GM12801 (cell line): ENCODE data around the gene GOLGA6L10.

Source experiments
- TF ChIP-seq, protein P1 (sequence below): IDR thresholded peaks from one replicate; pipeline ENCODE4 v1.5.1; 2011; ENCODE audit warnings: control low read depth; ENCODE audit not compliant: insufficient read length; ENCODE audit errors: extremely low read depth

The GOLGA6L10 gene

DNA sequence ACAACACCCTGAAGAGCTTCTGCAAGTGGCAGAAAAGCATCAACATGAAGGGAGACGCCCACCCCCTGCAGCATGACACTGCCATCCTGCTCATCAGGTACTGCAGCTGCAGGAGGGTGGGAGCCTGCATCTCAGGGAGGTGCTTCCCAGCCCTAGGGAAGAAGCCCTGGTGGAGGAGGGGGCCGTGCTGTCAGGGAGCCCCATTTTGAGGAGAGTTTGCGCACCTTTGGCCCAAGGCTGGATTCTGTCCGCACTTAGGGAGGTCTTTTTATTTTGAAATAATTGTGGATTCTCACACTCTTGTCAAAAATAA, 44.5 kb downstream of the GOLGA6L10 start:
- TF ChIP-seq, protein P1, sequence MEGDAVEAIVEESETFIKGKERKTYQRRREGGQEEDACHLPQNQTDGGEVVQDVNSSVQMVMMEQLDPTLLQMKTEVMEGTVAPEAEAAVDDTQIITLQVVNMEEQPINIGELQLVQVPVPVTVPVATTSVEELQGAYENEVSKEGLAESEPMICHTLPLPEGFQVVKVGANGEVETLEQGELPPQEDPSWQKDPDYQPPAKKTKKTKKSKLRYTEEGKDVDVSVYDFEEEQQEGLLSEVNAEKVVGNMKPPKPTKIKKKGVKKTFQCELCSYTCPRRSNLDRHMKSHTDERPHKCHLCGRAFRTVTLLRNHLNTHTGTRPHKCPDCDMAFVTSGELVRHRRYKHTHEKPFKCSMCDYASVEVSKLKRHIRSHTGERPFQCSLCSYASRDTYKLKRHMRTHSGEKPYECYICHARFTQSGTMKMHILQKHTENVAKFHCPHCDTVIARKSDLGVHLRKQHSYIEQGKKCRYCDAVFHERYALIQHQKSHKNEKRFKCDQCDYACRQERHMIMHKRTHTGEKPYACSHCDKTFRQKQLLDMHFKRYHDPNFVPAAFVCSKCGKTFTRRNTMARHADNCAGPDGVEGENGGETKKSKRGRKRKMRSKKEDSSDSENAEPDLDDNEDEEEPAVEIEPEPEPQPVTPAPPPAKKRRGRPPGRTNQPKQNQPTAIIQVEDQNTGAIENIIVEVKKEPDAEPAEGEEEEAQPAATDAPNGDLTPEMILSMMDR: no peak

DNA sequence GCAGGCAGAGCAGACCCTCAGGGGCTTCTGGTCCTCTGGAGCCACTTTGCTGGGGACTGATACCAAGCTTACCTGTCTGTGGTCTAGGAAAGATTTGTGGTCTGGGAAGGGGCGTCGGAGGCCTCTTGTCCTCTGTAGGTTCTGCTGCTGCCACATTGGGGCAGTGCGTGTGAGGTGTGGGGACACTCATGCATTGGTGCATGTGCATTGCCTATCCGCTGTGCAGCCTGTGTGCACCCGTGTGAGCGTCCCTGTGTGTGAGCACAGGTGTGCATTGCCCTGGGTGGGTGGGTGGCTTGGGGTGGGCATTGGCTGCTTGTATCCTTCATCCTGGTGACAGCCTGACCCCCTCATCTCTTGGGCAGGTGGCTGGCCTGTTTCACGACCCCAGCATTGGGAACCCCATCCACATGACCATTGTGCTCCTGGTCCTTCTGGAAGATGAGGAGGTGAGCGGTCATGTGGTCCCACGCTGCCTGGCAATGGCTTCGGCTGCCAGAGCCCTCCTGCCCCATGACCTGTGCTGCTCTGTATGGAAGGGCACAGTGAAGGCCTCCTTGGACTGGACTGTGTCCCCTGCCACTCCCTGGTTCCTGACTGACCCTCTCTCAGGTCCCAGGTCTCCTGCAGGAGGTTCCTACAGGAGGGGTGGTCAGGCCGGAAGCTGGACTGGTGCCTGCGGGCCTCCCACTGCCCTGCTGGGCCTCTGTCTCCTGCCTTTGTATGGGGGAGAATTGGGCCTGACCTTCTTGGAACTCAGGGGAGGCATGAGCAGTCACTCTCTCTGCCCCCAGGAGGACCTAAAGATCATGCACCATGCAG, 45.1 kb downstream of the GOLGA6L10 start:
- TF ChIP-seq, protein P1: no peak

DNA sequence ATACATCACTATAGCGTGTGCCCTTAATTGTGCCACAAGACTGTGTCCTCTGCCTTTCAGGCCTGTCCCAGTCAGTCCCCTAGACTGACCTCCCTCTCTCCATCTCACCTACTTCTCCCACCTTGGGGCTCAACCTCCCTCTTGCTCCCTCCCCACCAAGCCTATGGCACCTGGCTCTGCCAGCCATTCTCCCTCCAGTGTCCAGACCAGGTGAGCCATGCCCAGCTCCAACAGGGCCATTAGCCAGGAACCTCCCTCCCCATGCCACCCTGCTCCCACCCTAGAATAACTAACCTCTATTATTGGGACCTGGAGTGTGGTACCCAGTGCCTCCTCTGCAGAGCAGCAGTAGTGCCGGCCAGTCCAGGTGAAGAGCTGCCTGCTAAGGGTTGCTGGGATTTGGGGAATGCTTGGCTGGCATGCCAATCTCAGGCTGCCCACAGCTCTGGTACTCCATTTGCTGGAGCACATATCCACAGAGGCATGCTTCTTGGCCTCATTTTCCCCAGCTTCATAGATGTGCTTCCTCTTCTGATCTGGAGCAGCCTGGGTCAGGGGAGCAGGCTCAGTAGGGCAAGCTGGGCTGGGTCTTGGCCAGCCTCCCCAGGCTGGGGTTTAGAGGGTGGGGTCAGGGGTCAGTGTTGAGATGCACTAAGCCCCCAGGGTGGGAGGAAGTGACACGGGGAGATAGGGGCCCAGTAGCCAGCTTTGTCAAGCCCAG, 47.8 kb downstream of the GOLGA6L10 start:
- TF ChIP-seq, protein P1: no peak

DNA sequence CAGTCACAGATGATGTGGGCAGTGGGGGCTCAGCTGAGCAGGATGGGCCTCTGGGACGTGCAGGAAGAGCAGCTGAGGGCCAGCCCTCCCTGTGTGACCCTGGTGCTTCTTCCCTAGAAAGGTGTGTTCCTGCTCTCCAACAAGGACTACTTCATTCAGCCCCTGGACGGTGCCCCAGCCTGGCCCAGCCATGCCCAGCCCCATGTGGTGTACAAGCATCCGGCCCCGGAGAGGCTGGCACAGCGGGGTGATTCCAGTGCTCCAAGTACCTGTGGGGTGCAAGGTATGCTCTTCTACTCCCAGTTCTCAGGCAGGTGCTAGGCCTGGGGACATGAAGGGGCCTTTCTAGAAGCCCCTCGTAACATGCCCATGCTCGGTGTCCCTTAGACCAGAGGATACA, 48.4 kb downstream of the GOLGA6L10 start:
- TF ChIP-seq, protein P1: no peak

DNA sequence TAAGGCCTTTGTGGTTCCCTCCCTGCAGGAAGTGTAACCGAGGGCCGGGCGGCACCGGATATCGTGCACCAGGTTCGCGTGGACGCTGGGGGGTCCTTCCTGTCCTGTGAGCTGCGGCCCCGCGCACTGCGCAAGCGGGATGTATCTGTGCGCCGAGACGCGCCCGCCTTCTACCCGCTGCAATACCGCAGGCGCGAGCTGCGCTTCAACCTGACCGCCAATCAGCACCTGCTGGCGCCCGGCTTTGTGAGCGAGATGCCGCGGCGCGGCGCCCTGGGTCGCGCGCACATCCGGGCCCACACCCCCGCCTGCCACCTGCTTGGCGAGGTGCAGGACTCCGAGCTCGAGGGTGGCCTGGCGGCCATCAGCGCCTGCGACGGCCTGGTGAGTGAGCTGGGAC, 50.8 kb downstream of the GOLGA6L10 start:
- TF ChIP-seq, protein P1: no peak

DNA sequence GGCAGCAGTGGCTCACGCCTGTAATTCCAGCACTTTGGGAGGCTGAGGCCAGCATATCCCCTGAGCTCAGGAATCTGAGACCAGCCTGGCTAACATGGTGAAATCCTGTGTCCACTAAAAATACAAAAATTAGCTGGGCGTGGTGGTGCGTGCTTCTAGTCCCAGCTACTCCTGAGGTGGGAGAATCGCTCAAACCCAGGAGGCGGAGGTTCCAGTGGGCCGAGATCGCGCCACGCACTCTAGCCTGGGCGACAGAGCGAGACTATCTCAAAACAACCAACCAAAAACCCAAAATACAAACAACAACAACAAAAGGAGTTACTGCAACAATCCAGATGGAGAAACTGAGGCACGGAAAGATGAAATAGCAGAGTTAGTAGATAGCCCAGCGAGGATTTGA, 51.2 kb downstream of the GOLGA6L10 start:
- TF ChIP-seq, protein P1: no peak

DNA sequence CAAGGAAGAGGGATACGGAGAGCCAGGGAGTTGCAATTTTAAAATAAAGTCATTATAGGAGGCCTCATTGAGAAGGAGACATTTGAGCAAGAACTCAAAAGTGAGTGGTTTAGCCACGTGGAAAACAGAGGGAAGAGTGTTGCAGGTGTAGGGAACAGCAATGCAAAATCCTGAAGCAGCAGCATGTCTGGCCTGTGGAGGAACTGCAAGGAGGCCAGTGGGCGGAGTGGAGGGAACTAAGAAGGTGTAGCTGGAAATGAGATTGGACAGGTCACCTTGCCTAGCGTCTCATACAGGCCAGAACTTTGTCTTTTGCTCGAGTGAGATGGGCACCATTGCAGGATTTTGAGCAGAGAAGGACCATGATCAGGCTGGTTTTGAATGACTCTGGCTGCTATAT, 51.7 kb downstream of the GOLGA6L10 start:
- TF ChIP-seq, protein P1: no peak
